Upper lobe of right lung (tissue), 1 donor: ENCODE results near the gene CECR2. TPM values are rescaled to one million over a fixed set of nuclear protein-coding genes. Genes with fewer than 3 reads are reported as not detected.
A peak's percentile ranks its signal among the peaks of the same experiment; 100 is the strongest.

ENCODE experiments used
- ATAC-seq: fragments of 200-7000 bp; cut with Tn5 transposase; one replicate; pipeline ENCODE4 v1.9.1; 2020; ENCODE audit warnings: mild to moderate bottlenecking, moderate library complexity
- DNase-seq: peaks from one replicate; pipeline ENCODE4 v3.0.0-alpha.2; 2020
- H3K27ac ChIP-seq: fragments of 200-600 bp; one replicate; pipeline ENCODE4 v1.8.0; 2022
- H3K27me3 ChIP-seq: fragments of 200-600 bp; one replicate; pipeline ENCODE4 v1.8.0; 2022; ENCODE audit warnings: mild to moderate bottlenecking
- H3K36me3 ChIP-seq: fragments of 200-600 bp; one replicate; pipeline ENCODE4 v1.8.0; 2022
- H3K4me1 ChIP-seq: fragments of 200-600 bp; one replicate; pipeline ENCODE4 v1.8.0; 2022
- H3K4me3 ChIP-seq: fragments of 200-600 bp; one replicate; pipeline ENCODE4 v1.8.0; 2022; ENCODE audit warnings: mild to moderate bottlenecking
- H3K9me3 ChIP-seq: fragments of 200-600 bp; one replicate; pipeline ENCODE4 v1.8.0; 2022
- CTCF ChIP-seq: fragments of 200-600 bp; IDR thresholded peaks from one replicate; pipeline ENCODE4 v1.8.0; 2022; ENCODE audit warnings: antibody characterized with exemption
- intact Hi-C: fragments of 100-400 bp; cut with DNase I; formaldehyde crosslinking; loops from one replicate; pipeline ENCODE4 v1.11.0; 2022
- total RNA-seq: library from RNA; stranded (reverse); fragmentation: NEBNext Ultra II Directional; extraction: Animal tissue kit (Norgen Biotek cat#: 25700); gene quantifications from one replicate; pipeline ENCODE4 v1.2.1, GENCODE V29; 2021
- donor health status: DM: no; HTN: yes; CAD: no; lungs with severe emphysema.

CECR2 gene
- total RNA-seq, 1 donor from 2014 or later, result 7.2 TPM

GRCh38 chr22:17352798-17353197 is 16.5 kb upstream of the CECR2 start:
- ATAC-seq, result no peak
- Histone ChIP-seq H3K4me1 (no peaks in the 10 kb centered on the region), H3K27ac (no peak overlapping the region), H3K4me3 (no peak overlapping the region), H3K9me3 (no peaks in the 10 kb centered on the region), H3K36me3 (no peaks in the 10 kb centered on the region), H3K27me3 (no peaks in the 10 kb centered on the region)
- intact Hi-C loops, result no loop called here
- DNase-seq, result no peak
- TF ChIP-seq CTCF, result no peak

GRCh38 chr22:17357688-17358087 is 11.6 kb upstream of the CECR2 start:
- H3K27ac ChIP-seq, result no peak overlapping the region
- DNase-seq (no peak), ATAC-seq (no peak)
- intact Hi-C loops, result no loop called here
- no peak overlapping the region for H3K4me3 ChIP-seq
- no peaks in the 10 kb centered on the region for H3K36me3 ChIP-seq
- H3K27me3 ChIP-seq, result no peaks in the 10 kb centered on the region
- H3K9me3 ChIP-seq, result no peaks in the 10 kb centered on the region
- no peaks in the 10 kb centered on the region for H3K4me1 ChIP-seq
- TF ChIP-seq CTCF, result no peak

GRCh38 chr22:17358415-17358814 is 10.8 kb upstream of the CECR2 start:
- DNase-seq (no peak), ATAC-seq (no peak)
- intact Hi-C loops, result no loop called here
- H3K4me3 ChIP-seq, result no peak overlapping the region
- H3K4me1 ChIP-seq, result no peaks in the 10 kb centered on the region
- TF ChIP-seq CTCF, result no peak
- H3K9me3 ChIP-seq, result no peaks in the 10 kb centered on the region
- H3K27me3 ChIP-seq, result no peaks in the 10 kb centered on the region
- no peak overlapping the region for H3K27ac ChIP-seq
- H3K36me3 ChIP-seq, result no peaks in the 10 kb centered on the region

- no peaks in the 10 kb centered on the region for H3K36me3 ChIP-seq
- H3K4me3 ChIP-seq, result no peak overlapping the region
- H3K27ac ChIP-seq, result no peak overlapping the region
- ATAC-seq, result peak; percentile 42
- no peaks in the 10 kb centered on the region for H3K9me3 ChIP-seq
- TF ChIP-seq CTCF, result no peak
- H3K27me3 ChIP-seq, result no peaks in the 10 kb centered on the region
- H3K4me1 ChIP-seq, result no peaks in the 10 kb centered on the region
- intact Hi-C loops, result no loop called here
- DNase-seq, result no peak
Observed at GRCh38 chr22:17359501-17359900, 9.8 kb upstream of the CECR2 start.

GRCh38 chr22:17366329-17366728 is 2.9 kb upstream of the CECR2 start:
- intact Hi-C loops, result no loop called here
- DNase-seq (no peak), ATAC-seq (no peak)
- peaks cover 3% of the 10 kb centered on the region for H3K4me1 ChIP-seq
- no peak overlapping the region for H3K27ac ChIP-seq
- H3K36me3 ChIP-seq, result no peaks in the 10 kb centered on the region
- no peak overlapping the region for H3K4me3 ChIP-seq
- no peaks in the 10 kb centered on the region for H3K9me3 ChIP-seq
- H3K27me3 ChIP-seq, result peaks cover 31% of the 10 kb centered on the region
- TF ChIP-seq CTCF, result no peak

- ATAC-seq, result no peak
- peak overlapping the region; percentile 5 for H3K4me3 ChIP-seq
- no peaks in the 10 kb centered on the region for H3K36me3 ChIP-seq
- H3K27me3 ChIP-seq, result peaks cover 36% of the 10 kb centered on the region
- peak; percentile 24 for TF ChIP-seq CTCF
- no peak overlapping the region for H3K27ac ChIP-seq
- H3K9me3 ChIP-seq, result no peaks in the 10 kb centered on the region
- H3K4me1 ChIP-seq, result peaks cover 3% of the 10 kb centered on the region
- intact Hi-C loops, result no loop called here
- no peak for DNase-seq
Observed at GRCh38 chr22:17366830-17367229, 2.4 kb upstream of the CECR2 start.
